Measurements from ENCODE around the gene ARL4A. TPM values are rescaled to one million over a fixed set of nuclear protein-coding genes. Genes with fewer than 3 reads are reported as not detected.
"Not testable (repeated sequence)": the region's sequence is repeated elsewhere in the genome, so short reads cannot be mapped to it uniquely, and the experiment has no call there.

ARL4A gene
- total RNA-seq, 1 donor from 2014 or later = 35.5 TPM

DNA sequence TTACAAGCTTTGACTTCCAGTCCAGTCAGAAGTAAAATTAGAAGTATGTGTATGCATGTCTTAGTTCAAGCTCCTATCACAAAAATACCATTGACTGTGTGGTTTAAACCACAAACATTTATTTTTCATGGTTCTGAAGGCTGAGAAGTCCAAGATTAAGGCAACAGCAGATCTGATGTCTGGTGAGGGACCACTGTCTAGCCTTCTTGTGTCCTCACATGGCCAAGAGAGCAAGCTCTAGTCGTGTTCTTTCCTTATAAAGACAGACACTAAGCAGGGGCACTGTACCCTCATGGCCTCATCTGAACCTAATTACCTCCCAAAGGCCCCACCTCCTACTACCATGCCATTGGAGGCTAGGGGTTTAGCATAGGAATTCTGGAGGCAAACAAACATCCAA is 41.3 kb upstream of the ARL4A start:
- Histone ChIP-seq H3K4me3 (ENCODE audit: low read length in 3 of 3) (no peak overlapping the region), H3K36me3 (ENCODE audit: control insufficient read depth in 3 of 3, insufficient read depth in 3 of 3, low read length in 3 of 3) (no peaks in the 10 kb centered on the region), H3K4me1 (ENCODE audit: control insufficient read depth in 3 of 3, insufficient read depth in 3 of 3, low read length in 3 of 3) (no peaks in the 10 kb centered on the region), H3K9ac (ENCODE audit: low read depth in 1 of 3, low read length in 3 of 3) (no peak overlapping the region), H3K27ac (ENCODE audit: low read depth, low read length) (no peak overlapping the region), H3K9me3 (ENCODE audit: control insufficient read depth in 3 of 3, low read length in 3 of 3) (no peaks in the 10 kb centered on the region), H3K27me3 (ENCODE audit: control insufficient read depth in 3 of 3, insufficient read depth in 3 of 3, low read length in 3 of 3) (no peaks in the 10 kb centered on the region)

- Histone ChIP-seq H3K4me1 (ENCODE audit: control insufficient read depth in 3 of 3, insufficient read depth in 3 of 3, low read length in 3 of 3) (no peaks in the 10 kb centered on the region), H3K9me3 (ENCODE audit: control insufficient read depth in 3 of 3, low read length in 3 of 3) (no peaks in the 10 kb centered on the region)
Measured at GRCh38 chr7:12647364-12648219, 39.8 kb upstream of the ARL4A start.

GRCh38 chr7:12648704-12649261 is 38.6 kb upstream of the ARL4A start:
- Histone ChIP-seq H3K27ac (ENCODE audit: low read depth, low read length) (no peak overlapping the region), H3K36me3 (ENCODE audit: control insufficient read depth in 3 of 3, insufficient read depth in 3 of 3, low read length in 3 of 3) (no peaks in the 10 kb centered on the region), H3K4me1 (ENCODE audit: control insufficient read depth in 3 of 3, insufficient read depth in 3 of 3, low read length in 3 of 3) (no peaks in the 10 kb centered on the region), H3K9ac (ENCODE audit: low read depth in 1 of 3, low read length in 3 of 3) (no peak overlapping the region), H3K9me3 (ENCODE audit: control insufficient read depth in 3 of 3, low read length in 3 of 3) (no peaks in the 10 kb centered on the region), H3K4me3 (ENCODE audit: low read length in 3 of 3) (no peak overlapping the region), H3K27me3 (ENCODE audit: control insufficient read depth in 3 of 3, insufficient read depth in 3 of 3, low read length in 3 of 3) (no peaks in the 10 kb centered on the region)

More at GRCh38 chr7:12647364-12648219, 39.8 kb upstream of the ARL4A start:
- Histone ChIP-seq H3K9ac (ENCODE audit: low read depth in 1 of 3, low read length in 3 of 3) (no peak overlapping the region), H3K4me3 (ENCODE audit: low read length in 3 of 3) (no peak overlapping the region), H3K27me3 (ENCODE audit: control insufficient read depth in 3 of 3, insufficient read depth in 3 of 3, low read length in 3 of 3) (no peaks in the 10 kb centered on the region), H3K27ac (ENCODE audit: low read depth, low read length) (no peak overlapping the region), H3K36me3 (ENCODE audit: control insufficient read depth in 3 of 3, insufficient read depth in 3 of 3, low read length in 3 of 3) (no peaks in the 10 kb centered on the region)

DNA sequence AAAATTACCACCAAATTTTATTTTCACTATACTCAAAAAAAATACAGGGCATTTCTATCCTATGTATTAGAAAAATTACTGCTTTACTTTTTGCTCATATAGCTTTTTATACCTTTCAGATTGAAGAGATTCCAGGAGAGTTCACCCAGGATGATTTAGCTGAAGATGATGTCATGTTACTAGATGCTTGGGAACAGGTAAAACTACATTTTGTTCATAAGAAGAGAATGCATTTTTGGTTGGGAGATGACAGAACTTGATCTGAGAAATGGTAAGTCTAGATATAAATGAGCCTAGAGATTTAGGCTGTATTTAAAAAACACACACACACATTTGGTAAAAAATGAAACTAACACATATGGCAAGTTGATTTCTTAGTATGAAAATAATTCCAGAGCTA is 38.1 kb upstream of the ARL4A start:
- H3K4me3 ChIP-seq (ENCODE audit: low read length in 3 of 3) = no peak overlapping the region
- no peaks in the 10 kb centered on the region for H3K27me3 ChIP-seq (ENCODE audit: control insufficient read depth in 3 of 3, insufficient read depth in 3 of 3, low read length in 3 of 3)
- H3K27ac ChIP-seq (ENCODE audit: low read depth, low read length) = no peak overlapping the region
- no peaks in the 10 kb centered on the region for H3K9me3 ChIP-seq (ENCODE audit: control insufficient read depth in 3 of 3, low read length in 3 of 3)
- no peaks in the 10 kb centered on the region for H3K36me3 ChIP-seq (ENCODE audit: control insufficient read depth in 3 of 3, insufficient read depth in 3 of 3, low read length in 3 of 3)
- H3K9ac ChIP-seq (ENCODE audit: low read depth in 1 of 3, low read length in 3 of 3) = no peak overlapping the region
- no peaks in the 10 kb centered on the region for H3K4me1 ChIP-seq (ENCODE audit: control insufficient read depth in 3 of 3, insufficient read depth in 3 of 3, low read length in 3 of 3)

DNA sequence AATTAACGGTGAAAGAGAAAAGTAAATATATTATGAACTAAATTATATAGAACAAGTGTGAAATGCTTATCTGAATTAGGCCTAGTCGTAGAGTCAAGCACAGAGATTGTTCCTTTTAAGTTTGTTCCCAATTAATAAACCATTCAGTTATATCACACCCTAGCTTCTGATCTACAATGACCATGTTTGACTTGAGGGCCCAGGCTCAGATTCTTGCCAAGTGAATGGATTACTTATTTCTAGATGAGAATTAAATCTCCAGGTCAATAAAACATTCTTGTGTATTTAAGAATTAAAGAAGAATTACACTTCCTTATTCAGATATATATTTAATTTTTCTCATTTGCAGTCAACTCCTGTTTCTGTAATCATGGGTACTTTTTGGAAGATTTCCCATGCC is 37.4 kb upstream of the ARL4A start:
- no peaks in the 10 kb centered on the region for H3K4me1 ChIP-seq (ENCODE audit: control insufficient read depth in 3 of 3, insufficient read depth in 3 of 3, low read length in 3 of 3)
- no peak overlapping the region for H3K4me3 ChIP-seq (ENCODE audit: low read length in 3 of 3)
- H3K9me3 ChIP-seq (ENCODE audit: control insufficient read depth in 3 of 3, low read length in 3 of 3) = no peaks in the 10 kb centered on the region

DNA sequence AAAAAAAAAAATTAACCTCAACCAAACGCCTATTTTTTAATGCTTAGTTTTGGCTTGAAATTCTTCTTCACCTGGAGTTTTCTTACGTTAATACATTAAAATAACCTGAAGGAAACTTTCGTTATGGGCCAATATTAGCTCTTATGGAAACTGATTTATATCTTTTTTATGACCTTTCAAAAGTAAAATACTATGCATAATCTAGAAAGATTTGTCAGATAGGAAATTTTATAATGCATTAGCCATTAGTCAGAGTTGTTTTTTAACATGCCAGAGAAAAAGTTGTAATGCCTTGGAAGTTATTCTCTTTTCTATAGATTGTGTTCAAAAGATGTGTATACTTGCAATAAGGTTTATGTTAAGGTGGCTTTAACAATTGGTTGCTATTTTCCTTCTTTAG is 34.3 kb upstream of the ARL4A start:
- Histone ChIP-seq H3K4me3 (ENCODE audit: low read length in 3 of 3) (no peak overlapping the region), H3K27me3 (ENCODE audit: control insufficient read depth in 3 of 3, insufficient read depth in 3 of 3, low read length in 3 of 3) (no peaks in the 10 kb centered on the region), H3K27ac (ENCODE audit: low read depth, low read length) (no peak overlapping the region), H3K9ac (ENCODE audit: low read depth in 1 of 3, low read length in 3 of 3) (no peak overlapping the region), H3K4me1 (ENCODE audit: control insufficient read depth in 3 of 3, insufficient read depth in 3 of 3, low read length in 3 of 3) (no peaks in the 10 kb centered on the region), H3K9me3 (ENCODE audit: control insufficient read depth in 3 of 3, low read length in 3 of 3) (no peaks in the 10 kb centered on the region), H3K36me3 (ENCODE audit: control insufficient read depth in 3 of 3, insufficient read depth in 3 of 3, low read length in 3 of 3) (no peaks in the 10 kb centered on the region)

More for the DNA sequence above, 37.4 kb upstream of the ARL4A start:
- Histone ChIP-seq H3K27me3 (ENCODE audit: control insufficient read depth in 3 of 3, insufficient read depth in 3 of 3, low read length in 3 of 3) (no peaks in the 10 kb centered on the region), H3K36me3 (ENCODE audit: control insufficient read depth in 3 of 3, insufficient read depth in 3 of 3, low read length in 3 of 3) (no peaks in the 10 kb centered on the region), H3K27ac (ENCODE audit: low read depth, low read length) (no peak overlapping the region), H3K9ac (ENCODE audit: low read depth in 1 of 3, low read length in 3 of 3) (no peak overlapping the region)

- Histone ChIP-seq H3K9me3 (ENCODE audit: control insufficient read depth in 3 of 3, low read length in 3 of 3) (no peaks in the 10 kb centered on the region), H3K9ac (ENCODE audit: low read depth in 1 of 3, low read length in 3 of 3) (no peak overlapping the region), H3K27me3 (ENCODE audit: control insufficient read depth in 3 of 3, insufficient read depth in 3 of 3, low read length in 3 of 3) (no peaks in the 10 kb centered on the region), H3K4me3 (ENCODE audit: low read length in 3 of 3) (no peak overlapping the region), H3K27ac (ENCODE audit: low read depth, low read length) (no peak overlapping the region), H3K4me1 (ENCODE audit: control insufficient read depth in 3 of 3, insufficient read depth in 3 of 3, low read length in 3 of 3) (no peaks in the 10 kb centered on the region), H3K36me3 (ENCODE audit: control insufficient read depth in 3 of 3, insufficient read depth in 3 of 3, low read length in 3 of 3) (no peaks in the 10 kb centered on the region)
Measured at GRCh38 chr7:12653518-12653917, 33.9 kb upstream of the ARL4A start.

GRCh38 chr7:12655161-12655560 is 32.3 kb upstream of the ARL4A start:
- Histone ChIP-seq H3K36me3 (ENCODE audit: control insufficient read depth in 3 of 3, insufficient read depth in 3 of 3, low read length in 3 of 3) (no peaks in the 10 kb centered on the region), H3K4me1 (ENCODE audit: control insufficient read depth in 3 of 3, insufficient read depth in 3 of 3, low read length in 3 of 3) (no peaks in the 10 kb centered on the region), H3K9me3 (ENCODE audit: control insufficient read depth in 3 of 3, low read length in 3 of 3) (no peaks in the 10 kb centered on the region), H3K27ac (ENCODE audit: low read depth, low read length) (no peak overlapping the region), H3K4me3 (ENCODE audit: low read length in 3 of 3) (no peak overlapping the region), H3K27me3 (ENCODE audit: control insufficient read depth in 3 of 3, insufficient read depth in 3 of 3, low read length in 3 of 3) (no peaks in the 10 kb centered on the region), H3K9ac (ENCODE audit: low read depth in 1 of 3, low read length in 3 of 3) (no peak overlapping the region)

- H3K27me3 ChIP-seq (ENCODE audit: control insufficient read depth in 3 of 3, insufficient read depth in 3 of 3, low read length in 3 of 3); H3K9ac ChIP-seq (ENCODE audit: low read depth in 1 of 3, low read length in 3 of 3); H3K4me1 ChIP-seq (ENCODE audit: control insufficient read depth in 3 of 3, insufficient read depth in 3 of 3, low read length in 3 of 3); H3K4me3 ChIP-seq (ENCODE audit: low read length in 3 of 3); H3K36me3 ChIP-seq (ENCODE audit: control insufficient read depth in 3 of 3, insufficient read depth in 3 of 3, low read length in 3 of 3); H3K27ac ChIP-seq (ENCODE audit: low read depth, low read length); H3K9me3 ChIP-seq (ENCODE audit: control insufficient read depth in 3 of 3, low read length in 3 of 3): not testable (repeated sequence)
Measured at GRCh38 chr7:12660423-12660822, 27.0 kb upstream of the ARL4A start.

- H3K4me1 ChIP-seq (ENCODE audit: control insufficient read depth in 3 of 3, insufficient read depth in 3 of 3, low read length in 3 of 3); H3K27ac ChIP-seq (ENCODE audit: low read depth, low read length): not testable (repeated sequence)
Measured at GRCh38 chr7:12660986-12661385, 26.4 kb upstream of the ARL4A start.

More at GRCh38 chr7:12660986-12661385, 26.4 kb upstream of the ARL4A start:
- H3K27me3 ChIP-seq (ENCODE audit: control insufficient read depth in 3 of 3, insufficient read depth in 3 of 3, low read length in 3 of 3); H3K9me3 ChIP-seq (ENCODE audit: control insufficient read depth in 3 of 3, low read length in 3 of 3); H3K9ac ChIP-seq (ENCODE audit: low read depth in 1 of 3, low read length in 3 of 3); H3K4me3 ChIP-seq (ENCODE audit: low read length in 3 of 3); H3K36me3 ChIP-seq (ENCODE audit: control insufficient read depth in 3 of 3, insufficient read depth in 3 of 3, low read length in 3 of 3): not testable (repeated sequence)
